IPS-15b (cell line): ENCODE results near the gene DAG1.

Experiments
- H3K27me3 ChIP-seq: one replicate; pipeline ENCODE4 v1.6.1; 2013; ENCODE audit warnings: low read length; ENCODE audit not compliant: control insufficient read depth, insufficient read depth
- H3K36me3 ChIP-seq: one replicate; pipeline ENCODE4 v1.6.1; 2013; ENCODE audit warnings: low read length; ENCODE audit not compliant: control insufficient read depth, insufficient read depth
- H3K4me1 ChIP-seq: one replicate; pipeline ENCODE4 v1.6.1; 2013; ENCODE audit warnings: mild to moderate bottlenecking, low read length; ENCODE audit not compliant: control insufficient read depth, insufficient read depth
- H3K4me3 ChIP-seq: one replicate; pipeline ENCODE4 v1.5.1; 2013; ENCODE audit warnings: low read depth, low read length
- H3K9ac ChIP-seq: one replicate; pipeline ENCODE4 v1.6.1; 2013; ENCODE audit warnings: low read depth, mild to moderate bottlenecking, low read length
- H3K9me3 ChIP-seq: one replicate; pipeline ENCODE4 v1.6.1; 2013; ENCODE audit warnings: mild to moderate bottlenecking, low read length; ENCODE audit not compliant: control insufficient read depth, insufficient read depth

Gene DAG1

DNA sequence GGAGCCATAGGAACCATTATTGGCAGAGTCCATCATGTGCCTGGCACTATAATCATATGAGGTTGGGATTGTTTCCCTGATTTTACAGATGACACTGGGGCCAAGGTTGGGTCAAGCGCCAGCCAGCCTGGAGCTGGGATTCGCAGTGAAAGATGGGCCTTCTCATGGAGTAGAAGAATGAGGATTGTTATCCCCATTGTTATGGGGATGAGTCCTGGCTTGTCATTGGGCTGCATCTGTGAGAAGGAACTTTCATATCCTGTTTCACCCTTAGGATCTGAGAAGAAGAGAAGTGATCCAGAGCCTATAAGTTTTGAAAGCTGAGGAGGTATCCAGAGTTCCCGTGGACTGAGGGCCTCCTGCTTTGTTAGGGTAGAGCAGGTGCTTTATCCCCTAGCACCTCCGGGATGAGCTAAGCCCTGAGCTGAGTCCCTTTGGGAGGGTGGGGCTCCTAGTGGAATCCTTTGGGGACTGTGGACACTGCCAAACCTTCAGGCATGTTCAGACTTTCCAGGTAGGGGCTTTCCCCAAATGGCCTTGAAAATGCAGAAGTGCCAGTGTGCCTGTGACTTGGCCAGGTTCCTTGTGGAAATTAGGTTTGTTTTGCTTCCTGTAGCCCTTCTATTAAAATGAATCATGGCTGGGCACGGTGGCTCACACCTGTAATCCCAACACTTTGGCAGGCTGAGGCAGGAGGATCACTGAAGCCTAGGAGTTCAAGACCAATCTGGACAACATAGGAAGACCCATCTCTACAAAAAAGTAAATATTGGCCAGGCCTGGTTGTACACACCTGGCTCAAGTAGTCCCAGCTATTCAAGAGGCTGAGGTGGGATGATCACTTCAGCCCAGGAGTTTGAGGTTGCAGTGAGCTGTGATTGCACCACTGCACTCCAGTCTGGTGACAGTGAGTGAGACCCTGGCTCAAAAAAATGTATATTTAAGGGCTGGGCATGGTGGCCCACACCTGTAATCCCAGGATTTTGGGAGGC, 54.0 kb downstream of the DAG1 start:
- no peaks in the 10 kb centered on the region for H3K9me3 ChIP-seq
- no peaks in the 10 kb centered on the region for H3K4me1 ChIP-seq
- H3K36me3 ChIP-seq, result peaks cover 13% of the 10 kb centered on the region
- H3K9ac ChIP-seq, result no peak overlapping the region
- H3K27me3 ChIP-seq, result no peaks in the 10 kb centered on the region
- no peak overlapping the region for H3K4me3 ChIP-seq

DNA sequence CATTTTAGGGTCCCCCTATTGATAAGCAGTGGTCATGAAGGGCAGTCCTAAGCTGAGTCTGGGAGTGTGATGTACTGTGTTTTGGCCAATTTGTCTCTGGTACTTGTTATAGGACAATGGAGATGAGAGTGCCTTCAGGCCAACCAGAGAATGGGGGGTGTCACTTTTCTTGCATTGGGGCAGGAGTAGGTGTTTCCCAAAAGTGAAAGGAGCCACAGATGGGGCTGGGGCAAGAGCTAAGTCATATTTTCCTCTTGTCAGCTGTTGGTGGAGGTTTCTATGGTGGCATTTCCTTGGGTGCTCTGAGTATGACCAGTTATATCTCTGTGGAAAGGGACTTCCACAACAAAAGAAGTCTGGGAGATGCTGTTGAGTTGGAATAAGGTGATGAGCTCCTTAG, 59.5 kb downstream of the DAG1 start:
- Histone ChIP-seq H3K9me3 (no peaks in the 10 kb centered on the region), H3K4me3 (no peak overlapping the region), H3K27me3 (no peaks in the 10 kb centered on the region), H3K36me3 (peaks cover 35% of the 10 kb centered on the region), H3K4me1 (no peaks in the 10 kb centered on the region), H3K9ac (no peak overlapping the region)

DNA sequence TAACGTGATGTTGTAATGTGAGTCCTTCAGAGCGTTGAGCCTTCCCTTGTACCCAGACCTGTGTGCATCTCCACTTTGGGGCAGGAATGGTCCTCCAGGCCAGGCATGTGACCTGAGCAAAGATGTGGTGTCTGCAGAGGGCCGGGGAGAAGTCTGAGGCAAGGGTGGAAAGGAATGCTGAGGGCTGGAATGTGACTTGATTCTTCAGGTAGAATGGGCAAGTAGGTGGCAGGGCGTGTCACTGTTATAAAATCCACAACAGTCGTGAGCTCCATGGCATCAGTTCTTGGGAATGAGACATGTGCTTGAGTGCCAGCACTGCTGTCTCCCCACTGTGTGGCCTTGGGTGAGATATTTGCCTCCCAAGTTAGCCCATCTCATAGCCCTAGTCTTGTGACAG, 60.2 kb downstream of the DAG1 start:
- H3K4me3 ChIP-seq, result no peak overlapping the region
- H3K4me1 ChIP-seq, result no peaks in the 10 kb centered on the region
- H3K9ac ChIP-seq, result peak overlapping the region; percentile 12
- H3K27me3 ChIP-seq, result no peaks in the 10 kb centered on the region
- peaks cover 35% of the 10 kb centered on the region for H3K36me3 ChIP-seq
- H3K9me3 ChIP-seq, result no peaks in the 10 kb centered on the region

DNA sequence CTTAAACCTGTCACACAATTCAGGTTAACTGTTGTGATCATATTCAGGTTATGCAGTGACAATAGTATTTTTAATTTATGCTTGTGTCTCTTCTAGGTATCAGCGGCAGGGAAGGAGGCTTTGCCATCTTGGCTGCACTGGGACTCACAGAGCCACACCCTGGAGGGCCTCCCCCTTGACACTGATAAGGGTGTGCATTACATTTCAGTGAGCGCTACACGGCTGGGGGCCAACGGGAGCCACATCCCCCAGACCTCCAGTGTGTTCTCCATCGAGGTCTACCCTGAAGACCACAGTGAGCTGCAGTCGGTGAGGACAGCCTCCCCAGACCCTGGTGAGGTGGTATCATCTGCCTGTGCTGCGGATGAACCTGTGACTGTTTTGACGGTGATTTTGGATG, 60.6 kb downstream of the DAG1 start:
- Histone ChIP-seq H3K9me3 (no peaks in the 10 kb centered on the region), H3K36me3 (peaks cover 35% of the 10 kb centered on the region), H3K4me3 (no peak overlapping the region), H3K9ac (no peak overlapping the region), H3K27me3 (no peaks in the 10 kb centered on the region), H3K4me1 (no peaks in the 10 kb centered on the region)

DNA sequence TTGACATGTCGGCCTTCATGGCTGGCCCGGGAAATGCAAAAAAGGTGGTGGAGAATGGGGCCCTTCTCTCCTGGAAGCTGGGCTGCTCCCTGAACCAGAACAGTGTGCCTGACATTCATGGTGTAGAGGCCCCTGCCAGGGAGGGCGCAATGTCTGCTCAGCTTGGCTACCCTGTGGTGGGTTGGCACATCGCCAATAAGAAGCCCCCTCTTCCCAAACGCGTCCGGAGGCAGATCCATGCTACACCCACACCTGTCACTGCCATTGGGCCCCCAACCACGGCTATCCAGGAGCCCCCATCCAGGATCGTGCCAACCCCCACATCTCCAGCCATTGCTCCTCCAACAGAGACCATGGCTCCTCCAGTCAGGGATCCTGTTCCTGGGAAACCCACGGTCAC, 61.2 kb downstream of the DAG1 start:
- Histone ChIP-seq H3K36me3 (peaks cover 34% of the 10 kb centered on the region), H3K27me3 (no peaks in the 10 kb centered on the region), H3K4me3 (no peak overlapping the region), H3K4me1 (no peaks in the 10 kb centered on the region), H3K9ac (no peak overlapping the region), H3K9me3 (no peaks in the 10 kb centered on the region)

DNA sequence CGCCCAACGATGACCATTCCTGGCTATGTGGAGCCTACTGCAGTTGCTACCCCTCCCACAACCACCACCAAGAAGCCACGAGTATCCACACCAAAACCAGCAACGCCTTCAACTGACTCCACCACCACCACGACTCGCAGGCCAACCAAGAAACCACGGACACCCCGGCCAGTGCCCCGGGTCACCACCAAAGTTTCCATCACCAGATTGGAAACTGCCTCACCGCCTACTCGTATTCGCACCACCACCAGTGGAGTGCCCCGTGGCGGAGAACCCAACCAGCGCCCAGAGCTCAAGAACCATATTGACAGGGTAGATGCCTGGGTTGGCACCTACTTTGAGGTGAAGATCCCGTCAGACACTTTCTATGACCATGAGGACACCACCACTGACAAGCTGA, 61.6 kb downstream of the DAG1 start:
- H3K36me3 ChIP-seq, result peaks cover 33% of the 10 kb centered on the region
- no peak overlapping the region for H3K4me3 ChIP-seq
- H3K9ac ChIP-seq, result no peak overlapping the region
- no peaks in the 10 kb centered on the region for H3K27me3 ChIP-seq
- H3K4me1 ChIP-seq, result no peaks in the 10 kb centered on the region
- H3K9me3 ChIP-seq, result no peaks in the 10 kb centered on the region

DNA sequence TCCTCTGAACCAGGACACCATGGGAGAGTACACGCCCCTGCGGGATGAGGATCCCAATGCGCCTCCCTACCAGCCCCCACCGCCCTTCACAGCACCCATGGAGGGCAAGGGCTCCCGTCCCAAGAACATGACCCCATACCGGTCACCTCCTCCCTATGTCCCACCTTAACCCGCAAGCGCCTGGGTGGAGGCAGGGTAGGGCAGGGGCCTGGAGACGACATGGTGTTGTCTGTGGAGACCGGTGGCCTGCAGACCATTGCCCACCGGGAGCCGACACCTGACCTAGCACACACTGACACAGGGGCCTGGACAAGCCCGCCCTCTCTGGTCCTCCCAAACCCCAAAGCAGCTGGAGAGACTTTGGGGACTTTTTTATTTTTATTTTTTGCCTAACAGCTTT, 63.0 kb downstream of the DAG1 start:
- H3K36me3 ChIP-seq, result peaks cover 33% of the 10 kb centered on the region
- no peak overlapping the region for H3K9ac ChIP-seq
- H3K27me3 ChIP-seq, result no peaks in the 10 kb centered on the region
- no peak overlapping the region for H3K4me3 ChIP-seq
- H3K9me3 ChIP-seq, result no peaks in the 10 kb centered on the region
- H3K4me1 ChIP-seq, result no peaks in the 10 kb centered on the region

DNA sequence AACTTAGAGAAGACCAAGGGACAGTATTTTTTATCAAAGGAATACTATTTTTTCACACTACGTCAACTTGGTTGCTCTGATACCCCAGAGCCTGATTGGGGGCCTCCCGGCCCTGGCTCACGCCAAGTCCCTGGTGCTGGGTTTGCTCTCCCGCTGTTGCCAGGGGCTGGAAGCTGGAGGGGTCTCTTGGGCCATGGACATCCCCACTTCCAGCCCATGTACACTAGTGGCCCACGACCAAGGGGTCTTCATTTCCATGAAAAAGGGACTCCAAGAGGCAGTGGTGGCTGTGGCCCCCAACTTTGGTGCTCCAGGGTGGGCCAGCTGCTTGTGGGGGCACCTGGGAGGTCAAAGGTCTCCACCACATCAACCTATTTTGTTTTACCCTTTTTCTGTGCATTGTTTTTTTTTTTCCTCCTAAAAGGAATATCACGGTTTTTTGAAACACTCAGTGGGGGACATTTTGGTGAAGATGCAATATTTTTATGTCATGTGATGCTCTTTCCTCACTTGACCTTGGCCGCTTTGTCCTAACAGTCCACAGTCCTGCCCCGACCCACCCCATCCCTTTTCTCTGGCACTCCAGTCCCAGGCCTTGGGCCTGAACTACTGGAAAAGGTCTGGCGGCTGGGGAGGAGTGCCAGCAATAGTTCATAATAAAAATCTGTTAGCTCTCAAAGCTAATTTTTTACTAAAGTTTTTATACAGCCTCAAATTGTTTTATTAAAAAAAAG, 63.9 kb downstream of the DAG1 start:
- Histone ChIP-seq H3K27me3 (no peaks in the 10 kb centered on the region), H3K36me3 (peaks cover 33% of the 10 kb centered on the region)

DNA sequence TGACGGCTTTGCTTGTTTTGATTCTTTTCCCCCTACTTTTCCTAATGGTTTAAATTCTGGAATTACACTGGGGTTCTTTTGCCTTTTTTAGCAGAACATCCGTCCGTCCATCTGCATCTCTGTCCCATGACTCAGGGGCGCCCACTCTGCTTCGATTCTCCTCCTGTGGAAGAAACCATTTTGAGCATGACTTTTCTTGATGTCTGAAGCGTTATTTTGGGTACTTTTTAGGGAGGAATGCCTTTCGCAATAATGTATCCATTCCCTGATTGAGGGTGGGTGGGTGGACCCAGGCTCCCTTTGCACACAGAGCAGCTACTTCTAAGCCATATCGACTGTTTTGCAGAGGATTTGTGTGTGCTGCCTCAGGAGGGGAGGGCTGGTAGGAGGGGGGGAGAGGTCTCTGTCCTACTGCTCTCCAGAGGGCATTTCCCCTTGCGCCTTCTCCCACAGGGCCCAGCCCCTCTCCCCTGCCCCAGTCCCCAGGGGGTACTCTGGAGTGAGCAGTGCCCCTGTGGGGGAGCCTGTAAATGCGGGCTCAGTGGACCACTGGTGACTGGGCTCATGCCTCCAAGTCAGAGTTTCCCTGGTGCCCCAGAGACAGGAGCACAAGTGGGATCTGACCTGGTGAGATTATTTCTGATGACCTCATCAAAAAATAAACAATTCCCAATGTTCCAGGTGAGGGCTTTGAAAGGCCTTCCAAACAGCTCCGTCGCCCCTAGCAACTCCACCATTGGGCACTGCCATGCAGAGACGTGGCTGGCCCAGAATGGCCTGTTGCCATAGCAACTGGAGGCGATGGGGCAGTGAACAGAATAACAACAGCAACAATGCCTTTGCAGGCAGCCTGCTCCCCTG, 64.7 kb downstream of the DAG1 start:
- H3K4me1 ChIP-seq, result no peaks in the 10 kb centered on the region
- no peak overlapping the region for H3K9ac ChIP-seq

More for the DNA sequence above, 63.9 kb downstream of the DAG1 start:
- no peak overlapping the region for H3K4me3 ChIP-seq
- no peaks in the 10 kb centered on the region for H3K9me3 ChIP-seq
- no peaks in the 10 kb centered on the region for H3K4me1 ChIP-seq
- no peak overlapping the region for H3K9ac ChIP-seq

DNA sequence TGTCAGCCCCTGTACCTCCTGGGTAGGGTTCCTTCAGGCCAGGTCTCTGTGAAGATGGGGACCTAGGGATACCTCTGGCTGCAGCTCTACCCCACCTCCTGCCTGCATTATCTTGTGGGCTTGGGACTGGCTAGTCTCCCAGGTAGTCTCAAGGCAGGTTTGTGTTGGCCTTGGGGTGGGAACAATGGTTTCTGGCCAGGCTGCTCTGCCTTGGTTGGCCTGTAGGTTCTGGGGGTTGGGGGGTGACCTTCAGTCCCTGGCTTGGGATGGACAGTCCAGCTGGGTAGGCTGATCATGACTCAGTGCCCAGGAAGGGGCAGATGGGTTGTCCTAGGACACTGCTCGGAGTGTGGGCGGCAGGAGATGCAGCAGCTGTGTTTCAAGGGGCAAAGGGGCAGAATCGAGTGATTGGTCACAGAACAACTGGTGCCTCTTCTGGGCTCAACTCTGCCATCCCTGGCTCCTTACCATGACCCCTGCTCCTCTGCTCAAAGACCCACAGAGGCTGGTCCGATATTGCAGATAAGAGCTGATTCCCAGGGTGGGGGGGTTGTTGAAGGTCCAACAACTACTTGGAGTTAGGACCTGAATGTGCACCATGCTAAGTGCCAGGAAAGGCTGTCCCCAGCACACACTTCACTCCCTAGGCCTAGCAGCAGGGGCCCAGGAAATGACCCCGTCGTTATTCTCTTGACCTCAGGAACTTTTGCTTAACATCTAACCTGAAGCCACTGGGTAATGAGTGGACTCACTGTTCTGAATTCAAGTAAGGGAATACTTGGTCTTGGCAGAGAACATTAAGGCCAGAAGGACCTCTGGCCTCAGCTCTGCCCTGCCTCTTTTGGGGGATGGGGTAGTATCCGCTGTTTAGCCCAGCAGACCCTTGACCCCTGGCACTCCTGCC, 66.2 kb downstream of the DAG1 start:
- H3K9ac ChIP-seq, result no peak overlapping the region
- H3K4me3 ChIP-seq, result no peak overlapping the region
- H3K9me3 ChIP-seq, result no peaks in the 10 kb centered on the region
- H3K27me3 ChIP-seq, result no peaks in the 10 kb centered on the region
- H3K36me3 ChIP-seq, result peaks cover 22% of the 10 kb centered on the region
- H3K4me1 ChIP-seq, result peaks cover 3% of the 10 kb centered on the region

More for the DNA sequence above, 64.7 kb downstream of the DAG1 start:
- no peaks in the 10 kb centered on the region for H3K27me3 ChIP-seq
- no peak overlapping the region for H3K4me3 ChIP-seq
- H3K9me3 ChIP-seq, result no peaks in the 10 kb centered on the region
- peaks cover 33% of the 10 kb centered on the region for H3K36me3 ChIP-seq
